LNCaP clone FGC (cell line): ENCODE measurements around the gene AMBRA1.

Experiments
- DNase-seq: peaks from one replicate; pipeline ENCODE4 v3.0.0-alpha.2; 2011; ENCODE audit warnings: low read depth
- H3K4me3 ChIP-seq: 2 replicates; pipeline ENCODE4 v1.5.1; 2011; ENCODE audit warnings: mild to moderate bottlenecking, low read depth, low read length, control low read depth
- CTCF ChIP-seq: IDR thresholded peaks from 2 replicates; pipeline ENCODE4 v1.5.1; 2012; ENCODE audit warnings: mild to moderate bottlenecking; ENCODE audit not compliant: control insufficient read depth, insufficient read depth; ENCODE audit errors: extremely low read depth

The AMBRA1 gene

GRCh38 chr11:46528445-46529094 is 65.3 kb downstream of the AMBRA1 start:
- TF ChIP-seq CTCF: no peak
- H3K4me3 ChIP-seq: no peak overlapping the region
- DNase-seq: no peak

DNA sequence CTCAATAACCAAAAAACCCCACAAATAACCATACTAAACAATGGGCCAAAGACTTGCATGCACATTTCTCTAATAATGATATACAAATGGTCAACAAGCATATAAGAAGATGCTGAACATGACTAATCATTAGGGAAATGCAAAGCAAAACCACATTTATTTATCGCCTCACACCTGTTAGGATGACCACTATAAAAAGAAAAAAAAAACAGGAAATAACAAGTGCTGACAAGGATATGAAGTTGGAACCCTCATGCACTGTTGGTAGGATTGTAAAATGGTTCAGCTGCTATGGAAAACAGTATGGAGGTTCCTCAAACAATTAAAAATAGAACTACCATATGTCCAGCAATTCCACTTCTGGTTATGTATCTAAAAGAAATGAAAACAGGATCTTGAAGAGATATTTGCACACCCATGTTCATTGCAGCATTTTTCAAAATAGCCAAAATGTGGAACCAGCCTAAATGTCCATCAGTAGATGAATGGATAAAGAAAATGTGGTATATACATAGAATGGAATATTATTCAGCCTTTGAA is 66.2 kb downstream of the AMBRA1 start:
- no peak for DNase-seq
- no peak for TF ChIP-seq CTCF
- no peak overlapping the region for H3K4me3 ChIP-seq

- H3K4me3 ChIP-seq: no peak overlapping the region
- TF ChIP-seq CTCF: no peak
- DNase-seq: no peak
Measured at GRCh38 chr11:46526216-46527215, 67.3 kb downstream of the AMBRA1 start.

- no peak overlapping the region for H3K4me3 ChIP-seq
- no peak for TF ChIP-seq CTCF
- no peak for DNase-seq
Measured at GRCh38 chr11:46524201-46524770, 69.5 kb downstream of the AMBRA1 start.

- no peak overlapping the region for H3K4me3 ChIP-seq
- no peak for DNase-seq
- no peak for TF ChIP-seq CTCF
Measured at GRCh38 chr11:46523290-46523689, 70.5 kb downstream of the AMBRA1 start.

- no peak overlapping the region for H3K4me3 ChIP-seq
- no peak for TF ChIP-seq CTCF
- no peak for DNase-seq
Measured at GRCh38 chr11:46522682-46523281, 71.0 kb downstream of the AMBRA1 start.
